Ishikawa (cell line): Measurements from ENCODE around the gene SCOC.

Experiments used
- CEBPB ChIP-seq: IDR thresholded peaks from 2 replicates; pipeline ENCODE4 v1.6.1; 2012
- TAF1 ChIP-seq: IDR thresholded peaks from 2 replicates; pipeline ENCODE4 v1.6.1; 2012; ENCODE audit warnings: low read depth, mild to moderate bottlenecking
- YY1 ChIP-seq: IDR thresholded peaks from 2 replicates; pipeline ENCODE4 v1.6.1; 2012; ENCODE audit warnings: low read depth

- TF ChIP-seq CEBPB (no peak), YY1 (no peak), TAF1 (no peak)
Observed at GRCh38 chr4:140363558-140363957, 9.9 kb upstream of the SCOC start.
